Muscle layer of colon (tissue), 2 donors: ENCODE data around the gene CDON.

Experiments used
- H3K27ac ChIP-seq: one replicate; pipeline ENCODE4 v1.7.0; 2013; ENCODE audit warnings: low read depth, mild to moderate bottlenecking, low read length, moderate library complexity
- H3K27me3 ChIP-seq, 2 donors: one replicate each; pipeline ENCODE4 v1.7.0; 2013; ENCODE audit warnings: low read length in 2 of 2, mild to moderate bottlenecking in 2 of 2; ENCODE audit not compliant: insufficient read depth in 2 of 2, control insufficient read depth in 1 of 2
- H3K36me3 ChIP-seq: one replicate; pipeline ENCODE4 v1.7.0; 2013; ENCODE audit warnings: mild to moderate bottlenecking, low read length; ENCODE audit not compliant: insufficient read depth
- H3K4me1 ChIP-seq: one replicate; pipeline ENCODE4 v1.7.0; 2013; ENCODE audit warnings: mild to moderate bottlenecking, low read length; ENCODE audit not compliant: insufficient read depth
- H3K4me3 ChIP-seq, 2 donors: one replicate each; pipeline ENCODE4 v1.7.0; 2013; ENCODE audit warnings: low read length in 2 of 2, low read depth in 1 of 2, mild to moderate bottlenecking in 1 of 2, moderate library complexity in 1 of 2
- H3K9ac ChIP-seq: one replicate; pipeline ENCODE4 v1.7.0; 2013; ENCODE audit warnings: low read length
- H3K9me3 ChIP-seq: one replicate; pipeline ENCODE4 v1.7.0; 2013; ENCODE audit warnings: mild to moderate bottlenecking, low read length
- donor health status: abdominal sarcoma.
- donor health status: Adenocarcinoma of cecum.

CDON gene

GRCh38 chr11:125959931-125960330 lies 102.7 kb downstream of the CDON start:
- Histone ChIP-seq H3K27me3 (no peaks in the 10 kb centered on the region), H3K4me1 (peaks cover 5% of the 10 kb centered on the region), H3K4me3 (no peak overlapping the region), H3K27ac (no peak overlapping the region), H3K36me3 (peaks cover 54% of the 10 kb centered on the region), H3K9me3 (no peaks in the 10 kb centered on the region), H3K9ac (no peak overlapping the region)

GRCh38 chr11:125959511-125959910 lies 103.2 kb downstream of the CDON start:
- no peaks in the 10 kb centered on the region for H3K9me3 ChIP-seq
- H3K27me3 ChIP-seq: no peaks in the 10 kb centered on the region
- H3K36me3 ChIP-seq: peaks cover 54% of the 10 kb centered on the region
- H3K4me3 ChIP-seq: no peak overlapping the region
- peaks cover 5% of the 10 kb centered on the region for H3K4me1 ChIP-seq
- H3K9ac ChIP-seq: no peak overlapping the region
- no peak overlapping the region for H3K27ac ChIP-seq

GRCh38 chr11:125958872-125959400 lies 103.7 kb downstream of the CDON start:
- Histone ChIP-seq H3K4me1 (peaks cover 5% of the 10 kb centered on the region), H3K4me3 (no peak overlapping the region), H3K9me3 (no peaks in the 10 kb centered on the region), H3K27me3 (no peaks in the 10 kb centered on the region), H3K9ac (no peak overlapping the region), H3K27ac (no peak overlapping the region), H3K36me3 (peaks cover 54% of the 10 kb centered on the region)

- H3K36me3 ChIP-seq: peaks cover 50% of the 10 kb centered on the region
- no peak overlapping the region for H3K27ac ChIP-seq
- no peak overlapping the region for H3K9ac ChIP-seq
- no peaks in the 10 kb centered on the region for H3K9me3 ChIP-seq
- H3K4me1 ChIP-seq: peaks cover 13% of the 10 kb centered on the region
- H3K27me3 ChIP-seq: no peaks in the 10 kb centered on the region
- H3K4me3 ChIP-seq: no peak overlapping the region
Measured at GRCh38 chr11:125957618-125958332, 104.9 kb downstream of the CDON start.

GRCh38 chr11:125956391-125957134 lies 106.1 kb downstream of the CDON start:
- H3K4me3 ChIP-seq: no peak overlapping the region

GRCh38 chr11:125955856-125956255 lies 106.8 kb downstream of the CDON start:
- no peaks in the 10 kb centered on the region for H3K27me3 ChIP-seq
- no peaks in the 10 kb centered on the region for H3K9me3 ChIP-seq
- peaks cover 33% of the 10 kb centered on the region for H3K36me3 ChIP-seq
- no peak overlapping the region for H3K27ac ChIP-seq
- H3K9ac ChIP-seq: no peak overlapping the region
- no peak overlapping the region for H3K4me3 ChIP-seq
- peaks cover 32% of the 10 kb centered on the region for H3K4me1 ChIP-seq

More at GRCh38 chr11:125956391-125957134, 106.1 kb downstream of the CDON start:
- Histone ChIP-seq H3K27me3 (no peaks in the 10 kb centered on the region), H3K4me1 (peaks cover 25% of the 10 kb centered on the region), H3K9ac (no peak overlapping the region), H3K36me3 (peaks cover 40% of the 10 kb centered on the region), H3K27ac (no peak overlapping the region), H3K9me3 (no peaks in the 10 kb centered on the region)

- Histone ChIP-seq H3K9ac (no peak overlapping the region), H3K4me1 (peaks cover 37% of the 10 kb centered on the region), H3K27ac (no peak overlapping the region), H3K4me3 (no peak overlapping the region), H3K9me3 (no peaks in the 10 kb centered on the region), H3K36me3 (peaks cover 26% of the 10 kb centered on the region), H3K27me3 (no peaks in the 10 kb centered on the region)
Measured at GRCh38 chr11:125954945-125955640, 107.6 kb downstream of the CDON start.

- Histone ChIP-seq H3K4me1 (peaks cover 37% of the 10 kb centered on the region), H3K36me3 (peaks cover 20% of the 10 kb centered on the region), H3K27ac (no peak overlapping the region), H3K9ac (no peak overlapping the region), H3K4me3 (no peak overlapping the region), H3K27me3 (no peaks in the 10 kb centered on the region), H3K9me3 (no peaks in the 10 kb centered on the region)
Measured at GRCh38 chr11:125954123-125954944, 108.3 kb downstream of the CDON start.

GRCh38 chr11:125953401-125953935 lies 109.2 kb downstream of the CDON start:
- Histone ChIP-seq H3K9me3 (no peaks in the 10 kb centered on the region), H3K27me3 (no peaks in the 10 kb centered on the region), H3K9ac (no peak overlapping the region), H3K36me3 (peaks cover 13% of the 10 kb centered on the region), H3K4me1 (peaks cover 37% of the 10 kb centered on the region), H3K4me3 (no peak overlapping the region), H3K27ac (no peak overlapping the region)

GRCh38 chr11:125952973-125953372 lies 109.7 kb downstream of the CDON start:
- H3K27me3 ChIP-seq: no peaks in the 10 kb centered on the region
- peaks cover 35% of the 10 kb centered on the region for H3K4me1 ChIP-seq
- no peak overlapping the region for H3K27ac ChIP-seq
- H3K4me3 ChIP-seq: no peak overlapping the region
- peaks cover 10% of the 10 kb centered on the region for H3K36me3 ChIP-seq
- H3K9me3 ChIP-seq: no peaks in the 10 kb centered on the region
- H3K9ac ChIP-seq: no peak overlapping the region
